HG02763 (cell line): ENCODE results near the gene ADGRF1.
"Not testable (repeated sequence)": the region's sequence is repeated elsewhere in the genome, so short reads cannot be mapped to it uniquely, and the experiment has no call there.

Experiments
- ATAC-seq: cut with Tn5 transposase; IDR thresholded peaks from one replicate; pipeline ENCODE4 v1.9.1; 2021; ENCODE audit warnings: mild to moderate bottlenecking, moderate library complexity; ENCODE audit not compliant: unreplicated experiment

ADGRF1 gene

DNA sequence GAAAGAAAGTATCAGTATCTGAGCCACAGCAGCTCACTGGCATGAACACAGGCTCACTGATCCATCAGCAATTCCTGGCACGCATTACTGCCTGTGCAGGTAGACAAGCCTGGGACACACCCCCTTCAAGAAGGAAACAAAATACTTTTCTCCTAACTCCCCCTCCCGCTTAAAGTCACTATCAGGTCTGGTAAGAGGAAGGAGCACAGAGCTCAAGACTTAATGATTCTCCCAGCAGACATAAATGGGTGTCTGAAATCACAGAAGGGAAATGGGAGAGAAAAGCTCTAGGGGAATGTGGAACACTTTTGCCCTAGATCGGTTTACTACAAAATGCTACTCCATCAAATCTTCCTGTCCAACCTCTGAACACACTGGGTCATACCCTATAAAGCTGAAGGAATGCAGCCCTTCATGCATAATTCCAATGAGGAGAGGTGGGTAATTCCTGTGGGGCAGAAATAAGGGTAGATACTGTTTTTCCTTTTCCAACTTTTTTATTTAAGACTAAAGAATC, at the start of gene ADGRF1:
Gene ADGRF1 (minus strand): TSS at position 58 of the 517 bp plus-strand sequence. CDS start 13,271 bp downstream, outside the sequence.
- ATAC-seq = no peak

DNA sequence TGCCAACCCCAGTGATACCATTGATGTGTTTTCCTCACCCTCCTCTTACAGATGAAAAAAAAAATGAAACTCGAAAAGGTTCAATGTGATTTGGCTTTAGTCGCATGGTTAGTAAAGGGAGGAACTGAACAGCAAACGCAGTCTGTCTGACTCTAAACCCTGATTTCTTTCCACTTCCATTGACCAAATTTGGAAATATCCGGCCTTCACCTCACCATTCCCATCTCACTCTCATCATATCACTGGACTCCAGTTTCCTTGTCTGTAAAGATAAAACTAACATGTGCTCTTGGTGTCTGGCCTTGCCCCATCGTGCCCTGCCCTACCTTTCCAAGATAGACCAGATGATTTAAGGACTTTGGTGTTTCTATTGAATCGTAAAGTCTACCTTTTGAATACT, 48.7 kb upstream of the ADGRF1 start:
- ATAC-seq = no peak

DNA sequence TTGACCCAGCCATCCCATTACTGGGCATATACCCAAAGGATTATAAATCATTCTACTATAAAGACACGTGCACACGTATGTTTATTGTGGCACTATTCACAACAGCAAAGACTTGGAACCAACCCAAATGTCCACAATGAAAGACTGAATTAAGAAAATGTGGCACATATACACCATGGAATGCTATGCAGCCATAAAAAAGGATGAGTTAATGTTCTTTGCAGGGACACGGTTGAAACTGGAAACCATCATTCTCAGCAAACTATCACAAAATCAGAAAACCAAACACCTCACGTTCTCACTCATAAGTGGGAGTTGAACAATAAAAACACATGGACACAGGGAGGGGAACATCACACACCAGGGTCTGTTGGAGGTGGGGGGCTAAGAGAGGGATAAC, 47.3 kb upstream of the ADGRF1 start:
- not testable (repeated sequence) for ATAC-seq

DNA sequence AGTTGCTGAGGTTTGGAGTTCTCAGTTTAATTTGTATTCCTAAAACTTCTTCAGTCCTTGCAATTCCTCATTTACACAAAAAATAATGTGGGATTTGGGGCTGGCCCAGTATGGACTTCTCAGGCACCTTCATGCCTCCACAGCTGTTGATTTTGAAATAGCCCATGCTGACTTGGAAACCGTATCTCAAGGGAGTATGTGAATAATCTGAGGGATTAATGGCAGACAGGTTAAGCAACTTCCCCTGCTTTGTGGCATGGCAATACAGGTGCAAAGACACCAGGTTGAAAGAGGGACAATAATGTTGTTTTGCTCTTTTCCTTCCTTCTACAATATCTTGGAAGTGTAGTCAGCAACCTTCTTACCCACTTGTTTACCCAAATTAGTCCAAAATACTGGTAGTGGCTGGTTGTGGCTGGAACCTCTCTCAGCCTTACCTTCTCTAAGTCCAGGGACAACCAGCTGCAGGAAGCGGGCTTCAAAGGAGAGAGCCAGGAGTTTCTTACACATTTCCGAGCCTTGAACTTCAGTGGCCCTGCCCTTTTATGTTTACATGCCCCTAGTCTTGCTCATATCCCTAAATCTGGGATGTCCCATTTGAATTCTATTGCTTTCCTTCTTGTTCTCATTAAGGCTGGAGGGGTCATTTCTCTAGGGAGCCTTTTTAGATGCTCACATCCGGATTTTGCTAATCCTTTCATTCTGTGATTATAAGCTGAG, 44.1 kb upstream of the ADGRF1 start:
- ATAC-seq = no peak

- ATAC-seq = no peak
Measured at GRCh38 chr6:47084610-47085009, 42.5 kb upstream of the ADGRF1 start.

- ATAC-seq = no peak
Measured at GRCh38 chr6:47083586-47084047, 41.5 kb upstream of the ADGRF1 start.

DNA sequence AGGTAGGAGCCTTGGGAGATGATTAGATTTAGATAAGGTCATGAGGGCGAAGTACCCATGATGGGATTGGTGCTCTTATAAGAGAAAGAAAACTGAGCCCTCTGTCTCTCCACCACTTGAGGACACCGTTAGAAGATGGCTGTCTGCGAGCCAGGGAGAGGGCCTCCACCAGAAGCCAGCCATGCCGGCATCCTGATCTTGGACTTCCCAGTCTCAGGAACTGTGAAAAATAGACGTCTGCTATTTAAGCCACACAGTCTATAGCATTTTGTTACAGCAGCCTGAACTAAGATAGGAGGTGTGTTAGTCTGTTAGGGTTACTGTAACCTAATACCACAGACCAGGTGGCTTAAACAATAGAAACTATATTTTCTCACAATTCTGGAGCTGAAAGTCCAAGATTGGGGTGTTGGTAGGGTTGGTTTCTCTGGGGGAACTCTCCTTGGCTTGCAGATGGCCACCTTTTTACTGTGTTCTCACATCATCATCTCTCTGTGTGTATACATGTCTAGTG, 38.0 kb upstream of the ADGRF1 start:
- ATAC-seq = no peak

GRCh38 chr6:47079638-47080037, 37.5 kb upstream of the ADGRF1 start:
- no peak for ATAC-seq

DNA sequence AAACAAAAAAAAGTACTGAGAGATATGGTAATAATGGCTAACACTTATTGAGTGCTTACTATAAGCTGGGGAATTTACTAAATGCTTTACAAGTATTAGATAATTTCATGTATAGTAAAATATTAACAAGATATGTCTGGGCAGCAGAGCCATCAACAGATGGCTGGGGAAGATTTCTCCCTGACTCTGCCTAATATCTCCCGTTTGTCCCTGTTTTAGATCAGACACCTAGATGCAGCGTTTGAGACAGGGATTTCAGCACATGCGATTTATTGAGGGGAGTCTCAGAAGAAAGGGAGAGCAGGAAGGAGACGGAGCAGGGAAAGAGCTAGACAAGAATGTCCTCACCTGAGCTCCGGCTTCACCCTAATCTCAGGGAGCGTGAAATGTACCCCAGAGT, 36.9 kb upstream of the ADGRF1 start:
- ATAC-seq = no peak

GRCh38 chr6:47076422-47077344, 34.6 kb upstream of the ADGRF1 start:
- no peak for ATAC-seq

DNA sequence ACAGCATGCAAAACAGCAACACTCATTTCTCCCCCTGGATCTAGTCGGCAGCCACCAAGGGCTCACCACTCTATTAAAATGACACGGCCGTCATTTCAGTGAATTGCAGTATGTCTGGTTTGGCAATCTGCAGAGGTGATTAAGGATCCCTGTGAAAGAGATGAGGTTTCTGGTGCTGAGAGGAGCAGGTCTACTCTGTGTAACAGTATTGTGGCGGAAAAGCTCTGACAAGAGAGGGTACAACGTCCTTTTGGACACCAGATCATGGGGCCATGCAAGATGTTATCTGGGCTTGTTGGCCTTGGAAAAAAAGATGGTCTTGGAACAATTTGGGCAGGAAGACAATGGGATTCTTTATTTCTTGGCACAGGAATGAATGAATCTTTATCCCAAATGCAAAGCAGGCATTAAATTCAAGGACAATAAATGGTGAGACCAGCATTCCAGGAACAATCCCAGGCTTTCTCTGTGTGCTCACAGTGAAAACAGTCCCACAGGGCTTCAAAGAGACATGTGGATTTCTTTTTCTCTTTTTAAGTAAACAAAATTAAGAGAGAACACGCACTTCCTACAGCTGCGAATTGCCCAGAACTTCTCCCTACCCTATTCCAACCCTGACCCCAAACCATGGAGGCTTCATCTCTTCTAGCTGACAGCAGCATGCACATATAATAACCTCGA, 33.7 kb upstream of the ADGRF1 start:
- ATAC-seq = no peak

GRCh38 chr6:47075168-47075567, 33.0 kb upstream of the ADGRF1 start:
- ATAC-seq = no peak

DNA sequence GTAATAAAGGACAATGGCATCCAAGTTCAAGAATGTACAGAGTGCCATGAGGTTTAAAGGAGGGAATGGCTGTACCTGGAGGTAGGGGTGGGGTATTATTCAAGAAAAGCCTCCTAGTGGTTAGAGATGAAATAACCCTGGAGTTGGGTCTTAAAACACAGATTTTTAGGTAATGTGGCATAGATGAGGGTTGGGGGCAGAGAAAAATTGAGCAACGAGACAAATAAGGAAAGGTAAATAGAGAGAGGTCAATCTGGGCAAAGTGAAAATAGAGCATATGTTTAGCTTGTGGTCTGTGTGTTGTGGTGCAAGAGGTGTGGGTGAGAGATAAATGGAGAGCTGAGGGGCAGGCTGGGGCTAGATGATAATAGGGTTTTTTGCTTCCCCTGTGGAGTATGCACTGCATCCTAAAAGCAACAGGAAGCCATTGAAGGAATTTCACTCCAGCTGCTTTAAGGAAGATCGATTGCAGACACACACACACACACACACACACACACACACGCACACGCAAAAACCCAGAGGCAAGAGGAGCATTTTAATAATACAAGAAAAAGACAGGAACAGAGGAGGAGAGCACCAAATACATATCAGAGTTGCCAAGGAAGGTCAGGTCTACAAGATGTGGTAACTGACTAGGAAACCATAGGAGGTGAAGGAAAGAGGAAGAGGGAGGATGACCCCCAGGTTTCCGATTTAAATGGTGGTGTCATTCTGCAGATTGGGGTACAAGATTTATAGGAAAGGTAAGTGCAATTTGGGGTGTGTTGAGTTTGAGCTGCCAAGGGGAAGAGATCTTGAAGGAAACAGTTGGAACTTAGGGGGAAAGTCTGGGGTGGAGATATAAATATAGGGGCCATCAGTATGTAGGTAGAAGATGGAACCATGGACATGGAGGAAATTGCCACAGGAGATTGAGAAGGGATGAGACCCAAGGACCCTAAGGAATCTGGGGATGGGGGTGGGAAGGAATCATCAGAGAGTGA, 31.3 kb upstream of the ADGRF1 start:
- no peak for ATAC-seq

GRCh38 chr6:47072667-47073066, 30.5 kb upstream of the ADGRF1 start:
- no peak for ATAC-seq

DNA sequence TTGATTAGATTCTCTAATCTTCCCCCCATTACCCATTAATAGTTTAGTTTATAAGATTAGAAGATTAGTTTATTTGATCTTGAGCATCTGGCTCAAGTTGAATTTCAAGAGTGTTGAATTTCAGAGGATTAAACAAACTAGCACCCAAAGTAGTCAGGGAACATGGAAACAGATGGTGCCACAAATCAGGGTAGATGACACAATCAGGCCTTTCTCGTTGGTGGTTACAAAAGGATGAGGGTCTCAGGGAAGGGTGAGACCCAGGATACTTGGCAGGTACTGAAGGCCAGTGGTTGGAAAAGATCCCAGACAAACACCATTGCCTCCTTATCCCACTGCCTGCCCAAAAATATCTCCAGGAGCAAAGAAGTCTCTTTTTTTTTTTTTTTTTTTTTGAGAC, 29.5 kb upstream of the ADGRF1 start:
- ATAC-seq = no peak

GRCh38 chr6:47070461-47070860, 28.3 kb upstream of the ADGRF1 start:
- ATAC-seq = no peak

GRCh38 chr6:47069156-47069555, 27.0 kb upstream of the ADGRF1 start:
- no peak for ATAC-seq

DNA sequence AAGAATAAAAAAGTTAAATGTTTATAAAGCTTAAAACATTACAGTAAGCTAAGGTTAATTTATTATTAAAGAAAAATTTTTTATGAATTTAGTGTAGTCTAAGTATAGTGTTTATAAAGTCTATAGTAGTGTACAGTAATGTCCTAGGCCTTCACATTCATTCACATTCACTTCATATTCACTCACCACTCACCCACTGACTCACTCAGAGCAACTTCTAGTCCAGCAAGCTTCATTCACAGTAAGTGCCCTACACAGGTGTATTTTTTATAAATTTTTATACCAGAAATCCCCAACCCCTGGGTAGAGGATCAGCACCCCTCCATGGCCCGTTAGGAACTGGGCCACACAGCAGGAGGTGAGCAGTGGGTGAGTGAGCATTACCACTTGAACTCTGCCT, 24.3 kb upstream of the ADGRF1 start:
- ATAC-seq = no peak

- ATAC-seq = no peak
Measured at GRCh38 chr6:47064274-47064673, 22.1 kb upstream of the ADGRF1 start.

DNA sequence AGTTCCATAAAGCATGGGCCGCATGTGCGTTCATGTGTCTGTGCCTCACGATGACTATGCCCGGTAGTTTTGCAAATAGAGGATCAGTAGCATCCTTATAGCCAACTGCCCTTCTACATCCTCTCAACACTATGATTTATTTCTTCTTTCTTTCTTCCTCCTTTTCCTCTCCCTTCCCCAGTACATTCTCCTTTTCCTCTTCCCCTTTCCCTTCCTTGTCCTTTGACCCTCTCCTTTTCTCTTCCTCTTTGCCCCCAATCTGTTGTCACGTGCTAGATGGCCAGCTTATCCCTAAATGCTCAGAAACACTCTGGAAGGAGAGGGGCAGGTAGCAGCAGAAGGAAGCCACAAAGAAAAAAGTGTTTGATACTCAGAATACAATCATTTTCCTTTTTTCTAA, 20.2 kb upstream of the ADGRF1 start:
- no peak for ATAC-seq
